HL-60 (cell line): ENCODE results near the gene CFAP100.

Experiments
- TF ChIP-seq, protein P1 (sequence below): IDR thresholded peaks from one replicate; pipeline ENCODE4 v1.5.1; 2011; ENCODE audit warnings: low read length, control low read depth, inconsistent platforms; ENCODE audit not compliant: insufficient read depth
- TF ChIP-seq, protein P2 (sequence below): IDR thresholded peaks from 2 replicates; pipeline ENCODE4 v1.6.1; 2012; ENCODE audit warnings: low read depth; ENCODE audit not compliant: insufficient replicate concordance

DNA sequence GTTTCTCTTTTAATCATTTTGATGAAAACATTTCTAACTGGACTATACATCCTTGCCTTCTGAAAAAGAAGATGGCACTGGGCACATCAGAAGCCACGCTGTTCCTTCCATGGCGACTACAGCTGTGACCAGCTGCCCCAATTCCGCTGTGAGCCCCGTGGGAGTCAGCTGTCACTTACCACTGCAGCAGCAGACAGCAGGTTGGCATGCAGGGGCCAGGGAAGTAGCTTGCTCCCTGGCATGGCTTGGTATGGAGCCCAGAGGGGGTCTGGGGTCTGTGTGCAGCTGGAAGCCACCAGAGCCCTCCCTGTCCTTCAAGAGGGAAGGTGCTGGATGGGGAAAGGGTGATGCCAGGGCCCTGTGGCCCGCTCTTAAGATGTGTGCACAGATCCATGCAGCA lies 85.5 kb downstream of the CFAP100 start:
- TF ChIP-seq, protein P1, sequence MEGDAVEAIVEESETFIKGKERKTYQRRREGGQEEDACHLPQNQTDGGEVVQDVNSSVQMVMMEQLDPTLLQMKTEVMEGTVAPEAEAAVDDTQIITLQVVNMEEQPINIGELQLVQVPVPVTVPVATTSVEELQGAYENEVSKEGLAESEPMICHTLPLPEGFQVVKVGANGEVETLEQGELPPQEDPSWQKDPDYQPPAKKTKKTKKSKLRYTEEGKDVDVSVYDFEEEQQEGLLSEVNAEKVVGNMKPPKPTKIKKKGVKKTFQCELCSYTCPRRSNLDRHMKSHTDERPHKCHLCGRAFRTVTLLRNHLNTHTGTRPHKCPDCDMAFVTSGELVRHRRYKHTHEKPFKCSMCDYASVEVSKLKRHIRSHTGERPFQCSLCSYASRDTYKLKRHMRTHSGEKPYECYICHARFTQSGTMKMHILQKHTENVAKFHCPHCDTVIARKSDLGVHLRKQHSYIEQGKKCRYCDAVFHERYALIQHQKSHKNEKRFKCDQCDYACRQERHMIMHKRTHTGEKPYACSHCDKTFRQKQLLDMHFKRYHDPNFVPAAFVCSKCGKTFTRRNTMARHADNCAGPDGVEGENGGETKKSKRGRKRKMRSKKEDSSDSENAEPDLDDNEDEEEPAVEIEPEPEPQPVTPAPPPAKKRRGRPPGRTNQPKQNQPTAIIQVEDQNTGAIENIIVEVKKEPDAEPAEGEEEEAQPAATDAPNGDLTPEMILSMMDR, result no peak
- TF ChIP-seq, protein P2, sequence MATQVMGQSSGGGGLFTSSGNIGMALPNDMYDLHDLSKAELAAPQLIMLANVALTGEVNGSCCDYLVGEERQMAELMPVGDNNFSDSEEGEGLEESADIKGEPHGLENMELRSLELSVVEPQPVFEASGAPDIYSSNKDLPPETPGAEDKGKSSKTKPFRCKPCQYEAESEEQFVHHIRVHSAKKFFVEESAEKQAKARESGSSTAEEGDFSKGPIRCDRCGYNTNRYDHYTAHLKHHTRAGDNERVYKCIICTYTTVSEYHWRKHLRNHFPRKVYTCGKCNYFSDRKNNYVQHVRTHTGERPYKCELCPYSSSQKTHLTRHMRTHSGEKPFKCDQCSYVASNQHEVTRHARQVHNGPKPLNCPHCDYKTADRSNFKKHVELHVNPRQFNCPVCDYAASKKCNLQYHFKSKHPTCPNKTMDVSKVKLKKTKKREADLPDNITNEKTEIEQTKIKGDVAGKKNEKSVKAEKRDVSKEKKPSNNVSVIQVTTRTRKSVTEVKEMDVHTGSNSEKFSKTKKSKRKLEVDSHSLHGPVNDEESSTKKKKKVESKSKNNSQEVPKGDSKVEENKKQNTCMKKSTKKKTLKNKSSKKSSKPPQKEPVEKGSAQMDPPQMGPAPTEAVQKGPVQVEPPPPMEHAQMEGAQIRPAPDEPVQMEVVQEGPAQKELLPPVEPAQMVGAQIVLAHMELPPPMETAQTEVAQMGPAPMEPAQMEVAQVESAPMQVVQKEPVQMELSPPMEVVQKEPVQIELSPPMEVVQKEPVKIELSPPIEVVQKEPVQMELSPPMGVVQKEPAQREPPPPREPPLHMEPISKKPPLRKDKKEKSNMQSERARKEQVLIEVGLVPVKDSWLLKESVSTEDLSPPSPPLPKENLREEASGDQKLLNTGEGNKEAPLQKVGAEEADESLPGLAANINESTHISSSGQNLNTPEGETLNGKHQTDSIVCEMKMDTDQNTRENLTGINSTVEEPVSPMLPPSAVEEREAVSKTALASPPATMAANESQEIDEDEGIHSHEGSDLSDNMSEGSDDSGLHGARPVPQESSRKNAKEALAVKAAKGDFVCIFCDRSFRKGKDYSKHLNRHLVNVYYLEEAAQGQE, result no peak
